Measurements from ENCODE around the gene CLDN9.

DNA sequence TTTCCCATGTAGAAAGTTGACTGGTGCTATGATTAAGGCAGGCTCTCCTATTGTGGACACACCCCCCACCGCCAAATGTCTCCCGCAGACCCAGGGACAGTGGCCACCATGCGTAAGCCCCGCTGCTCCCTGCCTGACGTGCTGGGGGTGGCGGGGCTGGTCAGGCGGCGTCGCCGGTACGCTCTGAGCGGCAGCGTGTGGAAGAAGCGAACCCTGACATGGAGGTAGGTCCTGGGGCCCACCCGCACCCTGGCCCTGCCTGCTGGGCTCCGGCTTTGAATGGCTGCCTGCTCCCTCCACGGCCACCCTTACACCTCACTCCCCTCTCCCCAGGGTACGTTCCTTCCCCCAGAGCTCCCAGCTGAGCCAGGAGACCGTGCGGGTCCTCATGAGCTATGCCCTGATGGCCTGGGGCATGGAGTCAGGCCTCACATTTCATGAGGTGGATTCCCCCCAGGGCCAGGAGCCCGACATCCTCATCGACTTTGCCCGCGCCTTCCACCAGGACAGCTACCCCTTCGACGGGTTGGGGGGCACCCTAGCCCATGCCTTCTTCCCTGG, 37.3 kb downstream of the CLDN9 start:
- TF ChIP-seq ZNF624 (tag by site-specific recombination; IDR thresholded peaks at IDR 0.05) (no peak), ZSCAN18 (tag by site-specific recombination; IDR thresholded peaks at IDR 0.05) (no peak), ZNF223 (tag by site-specific recombination; IDR thresholded peaks at IDR 0.05) (no peak), ZBTB7A (tag by site-specific recombination; IDR thresholded peaks at IDR 0.05; ENCODE audit: low read depth) (no peak), ZNF266 (tag by site-specific recombination; IDR thresholded peaks at IDR 0.05; ENCODE audit: low read depth) (no peak), SETDB1 (IDR thresholded peaks at IDR 0.05; ENCODE audit: insufficient read length, low read length) (no peak), ZNF423 (tag by site-specific recombination; IDR thresholded peaks at IDR 0.05) (no peak), ZBTB21 (tag by site-specific recombination; IDR thresholded peaks at IDR 0.05) (no peak), ZSCAN30 (tag by site-specific recombination; IDR thresholded peaks at IDR 0.05) (no peak), ZNF19 (tag by site-specific recombination; IDR thresholded peaks at IDR 0.05; ENCODE audit: low read depth) (no peak), ZNF747 (tag by site-specific recombination; IDR thresholded peaks at IDR 0.05) (no peak)
- TF ChIP-seq, protein P1, sequence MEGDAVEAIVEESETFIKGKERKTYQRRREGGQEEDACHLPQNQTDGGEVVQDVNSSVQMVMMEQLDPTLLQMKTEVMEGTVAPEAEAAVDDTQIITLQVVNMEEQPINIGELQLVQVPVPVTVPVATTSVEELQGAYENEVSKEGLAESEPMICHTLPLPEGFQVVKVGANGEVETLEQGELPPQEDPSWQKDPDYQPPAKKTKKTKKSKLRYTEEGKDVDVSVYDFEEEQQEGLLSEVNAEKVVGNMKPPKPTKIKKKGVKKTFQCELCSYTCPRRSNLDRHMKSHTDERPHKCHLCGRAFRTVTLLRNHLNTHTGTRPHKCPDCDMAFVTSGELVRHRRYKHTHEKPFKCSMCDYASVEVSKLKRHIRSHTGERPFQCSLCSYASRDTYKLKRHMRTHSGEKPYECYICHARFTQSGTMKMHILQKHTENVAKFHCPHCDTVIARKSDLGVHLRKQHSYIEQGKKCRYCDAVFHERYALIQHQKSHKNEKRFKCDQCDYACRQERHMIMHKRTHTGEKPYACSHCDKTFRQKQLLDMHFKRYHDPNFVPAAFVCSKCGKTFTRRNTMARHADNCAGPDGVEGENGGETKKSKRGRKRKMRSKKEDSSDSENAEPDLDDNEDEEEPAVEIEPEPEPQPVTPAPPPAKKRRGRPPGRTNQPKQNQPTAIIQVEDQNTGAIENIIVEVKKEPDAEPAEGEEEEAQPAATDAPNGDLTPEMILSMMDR (tag by site-specific recombination; IDR thresholded peaks at IDR 0.05): no peak

Measured in HEK293 (cell line).